ENCODE results near the gene LRRC63. TPM values are rescaled to one million over a fixed set of nuclear protein-coding genes. Genes with fewer than 3 reads are reported as not detected.

LRRC63 gene
- total RNA-seq, 1 donor from 2014 or later: 0.37 TPM

DNA sequence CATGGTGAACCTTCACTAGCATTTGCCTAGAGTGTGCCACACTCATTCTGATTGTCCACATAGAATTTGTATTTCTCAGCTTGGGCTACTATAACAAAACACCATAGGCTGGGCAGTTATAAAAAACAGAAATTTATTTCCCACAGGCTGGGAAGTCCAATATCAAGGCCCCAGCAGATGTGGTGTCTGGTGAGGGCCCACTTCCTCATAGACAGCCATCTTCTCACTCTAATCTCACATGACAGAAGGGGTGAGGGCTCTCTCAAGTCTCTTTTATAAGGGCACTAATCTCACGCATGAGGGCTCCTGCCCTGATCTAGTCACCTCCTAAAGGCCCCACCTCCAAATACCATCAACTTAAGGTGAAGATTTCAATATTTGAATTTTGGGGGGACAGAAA lies 53.6 kb downstream of the LRRC63 start:
- H3K9me3 Mint-ChIP-seq: no peaks in the 10 kb centered on the region
- H3K4me1 Mint-ChIP-seq: peaks cover 4% of the 10 kb centered on the region
- TF ChIP-seq, protein P1, sequence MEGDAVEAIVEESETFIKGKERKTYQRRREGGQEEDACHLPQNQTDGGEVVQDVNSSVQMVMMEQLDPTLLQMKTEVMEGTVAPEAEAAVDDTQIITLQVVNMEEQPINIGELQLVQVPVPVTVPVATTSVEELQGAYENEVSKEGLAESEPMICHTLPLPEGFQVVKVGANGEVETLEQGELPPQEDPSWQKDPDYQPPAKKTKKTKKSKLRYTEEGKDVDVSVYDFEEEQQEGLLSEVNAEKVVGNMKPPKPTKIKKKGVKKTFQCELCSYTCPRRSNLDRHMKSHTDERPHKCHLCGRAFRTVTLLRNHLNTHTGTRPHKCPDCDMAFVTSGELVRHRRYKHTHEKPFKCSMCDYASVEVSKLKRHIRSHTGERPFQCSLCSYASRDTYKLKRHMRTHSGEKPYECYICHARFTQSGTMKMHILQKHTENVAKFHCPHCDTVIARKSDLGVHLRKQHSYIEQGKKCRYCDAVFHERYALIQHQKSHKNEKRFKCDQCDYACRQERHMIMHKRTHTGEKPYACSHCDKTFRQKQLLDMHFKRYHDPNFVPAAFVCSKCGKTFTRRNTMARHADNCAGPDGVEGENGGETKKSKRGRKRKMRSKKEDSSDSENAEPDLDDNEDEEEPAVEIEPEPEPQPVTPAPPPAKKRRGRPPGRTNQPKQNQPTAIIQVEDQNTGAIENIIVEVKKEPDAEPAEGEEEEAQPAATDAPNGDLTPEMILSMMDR (conservative IDR thresholded peaks at IDR 0.05): no peak
- no peak overlapping the region for H3K4me3 Mint-ChIP-seq
- no peaks in the 10 kb centered on the region for H3K36me3 Mint-ChIP-seq (ENCODE audit: low read depth)
- DNase-seq (ENCODE audit: low read depth, low spot score): no peak
- H3K27ac Mint-ChIP-seq (ENCODE audit: unreplicated experiment): no peak overlapping the region
- H3K27me3 Mint-ChIP-seq (ENCODE audit: low read depth): no peaks in the 10 kb centered on the region

DNA sequence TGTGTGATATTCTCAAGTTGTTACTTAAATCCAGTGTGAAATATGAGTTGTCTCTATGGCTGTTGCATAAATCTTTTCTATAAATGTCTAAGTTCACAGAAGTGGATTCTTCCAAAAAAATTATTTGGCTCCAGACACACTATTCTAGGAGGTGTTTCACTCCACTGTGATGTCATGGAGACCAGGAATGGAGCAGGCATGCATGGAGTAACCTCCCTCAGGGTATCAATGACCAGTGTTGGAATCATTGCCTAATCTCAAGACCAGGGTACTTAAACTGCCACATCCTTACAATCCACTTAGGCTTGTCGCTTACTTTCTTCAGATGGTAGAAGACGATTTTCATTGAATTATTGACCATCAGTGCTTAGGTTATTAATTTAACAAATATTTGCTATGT lies 55.4 kb downstream of the LRRC63 start:
- Mint-ChIP-seq H3K27ac (ENCODE audit: unreplicated experiment) (no peak overlapping the region), H3K36me3 (ENCODE audit: low read depth) (no peaks in the 10 kb centered on the region), H3K27me3 (ENCODE audit: low read depth) (no peaks in the 10 kb centered on the region), H3K9me3 (no peaks in the 10 kb centered on the region), H3K4me1 (no peaks in the 10 kb centered on the region), H3K4me3 (no peak overlapping the region)
- TF ChIP-seq, protein P1 (conservative IDR thresholded peaks at IDR 0.05): no peak
- DNase-seq (ENCODE audit: low read depth, low spot score): no peak

DNA sequence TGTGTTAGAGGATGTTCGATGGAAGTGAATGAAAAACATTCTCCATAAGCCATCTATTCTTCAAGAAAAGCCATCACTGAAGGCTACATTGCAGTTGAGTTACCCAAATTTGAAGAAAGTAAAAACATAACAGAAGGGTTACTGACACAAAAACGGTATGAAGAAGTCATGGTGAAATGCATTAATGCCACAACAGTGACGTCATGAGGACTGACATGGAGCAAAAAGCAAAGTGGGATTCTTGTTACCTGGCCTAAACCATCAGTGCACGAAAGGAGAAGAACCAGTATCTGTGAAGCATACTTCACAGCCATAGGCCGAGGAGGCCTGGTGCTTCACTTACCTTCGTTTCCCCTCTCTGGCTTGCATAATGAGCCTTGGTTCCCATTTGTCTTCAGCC lies 58.7 kb downstream of the LRRC63 start:
- no peaks in the 10 kb centered on the region for H3K36me3 Mint-ChIP-seq (ENCODE audit: low read depth)
- TF ChIP-seq, protein P1 (conservative IDR thresholded peaks at IDR 0.05): no peak
- H3K27me3 Mint-ChIP-seq (ENCODE audit: low read depth): no peaks in the 10 kb centered on the region
- no peak overlapping the region for H3K27ac Mint-ChIP-seq (ENCODE audit: unreplicated experiment)
- H3K4me3 Mint-ChIP-seq: no peak overlapping the region
- no peaks in the 10 kb centered on the region for H3K4me1 Mint-ChIP-seq
- no peak for DNase-seq (ENCODE audit: low read depth, low spot score)
- H3K9me3 Mint-ChIP-seq: no peaks in the 10 kb centered on the region

DNA sequence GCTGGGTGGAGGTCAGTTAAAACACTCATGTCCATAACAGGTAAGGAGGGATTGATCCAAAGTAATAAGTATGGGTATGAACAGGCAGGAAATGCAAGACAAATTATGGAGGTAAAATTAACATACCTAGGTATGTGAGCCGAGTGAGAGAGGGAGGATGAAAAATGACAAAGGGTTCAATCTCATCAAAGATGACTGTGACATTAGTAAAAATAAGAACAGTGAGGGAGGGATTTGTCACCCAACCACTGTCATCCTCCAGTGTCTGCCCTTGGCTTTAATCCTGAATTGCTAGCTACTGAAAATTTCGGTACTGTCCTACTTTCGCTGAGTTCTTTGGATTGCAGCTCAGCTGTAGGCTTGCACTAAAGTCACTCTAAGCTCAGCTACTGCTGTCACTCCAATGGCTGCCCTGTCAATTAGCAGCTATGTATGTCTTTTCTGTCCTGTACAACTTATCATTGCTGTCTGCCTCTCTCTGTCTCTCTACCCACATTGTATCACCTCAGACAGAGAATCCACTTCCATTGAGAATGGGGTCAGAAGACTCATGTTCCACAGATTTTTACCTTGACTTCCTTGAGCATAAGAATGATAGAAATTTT lies 62.5 kb downstream of the LRRC63 start:
- TF ChIP-seq, protein P1 (conservative IDR thresholded peaks at IDR 0.05): no peak
- H3K27me3 Mint-ChIP-seq (ENCODE audit: low read depth): no peaks in the 10 kb centered on the region
- no peaks in the 10 kb centered on the region for H3K36me3 Mint-ChIP-seq (ENCODE audit: low read depth)
- H3K4me3 Mint-ChIP-seq: no peak overlapping the region
- H3K9me3 Mint-ChIP-seq: no peaks in the 10 kb centered on the region
- no peak for DNase-seq (ENCODE audit: low read depth, low spot score)
- no peaks in the 10 kb centered on the region for H3K4me1 Mint-ChIP-seq
- no peak overlapping the region for H3K27ac Mint-ChIP-seq (ENCODE audit: unreplicated experiment)

DNA sequence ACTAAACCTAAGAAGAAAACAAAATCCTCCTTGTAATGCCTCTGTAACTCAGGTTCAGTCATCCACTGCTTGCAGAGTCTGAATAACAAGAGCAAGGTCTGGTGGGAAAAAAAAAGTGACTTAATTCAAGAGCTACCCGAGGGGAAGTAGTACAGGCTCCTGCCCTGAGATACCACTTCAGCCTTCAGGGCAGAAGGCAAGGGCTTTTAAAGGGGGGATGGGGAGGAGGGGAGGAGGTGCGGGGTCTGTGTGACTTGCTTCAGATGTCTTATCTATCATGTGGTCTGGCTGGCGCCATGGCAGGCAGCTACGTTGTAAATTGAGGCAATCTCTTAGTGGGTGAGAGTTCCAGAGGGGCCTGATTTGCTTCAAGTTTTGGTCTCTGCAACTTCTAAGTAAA lies 66.7 kb downstream of the LRRC63 start:
- Mint-ChIP-seq H3K27me3 (ENCODE audit: low read depth) (no peaks in the 10 kb centered on the region), H3K36me3 (ENCODE audit: low read depth) (no peaks in the 10 kb centered on the region), H3K4me3 (no peak overlapping the region), H3K27ac (ENCODE audit: unreplicated experiment) (no peak overlapping the region), H3K9me3 (no peaks in the 10 kb centered on the region), H3K4me1 (peaks cover 5% of the 10 kb centered on the region)
- DNase-seq (ENCODE audit: low read depth, low spot score): no peak
- TF ChIP-seq, protein P1 (conservative IDR thresholded peaks at IDR 0.05): no peak

Data from neural crest cell (in vitro differentiated cells).